Naive thymus-derived CD8-positive, alpha-beta T cell (primary cell): ENCODE data around the gene PGAM2. TPM values are rescaled to one million over a fixed set of nuclear protein-coding genes. Genes with fewer than 3 reads are reported as not detected.
"Not testable (repeated sequence)": the region's sequence is repeated elsewhere in the genome, so short reads cannot be mapped to it uniquely, and the experiment has no call there.

Experiments
- ATAC-seq, 2 donors: fragments of 150-1000 bp; cut with Tn5 transposase in 1 of 2; sonication (Bioruptor Pico), chemical (Tn5 transposase) in 1 of 2; 1 replicate in 1 of 2; 2 replicates in 1 of 2; pipeline ENCODE4 v1.10.0; 2021; ENCODE audit warnings: mild to moderate bottlenecking in 2 of 2, moderate library complexity in 2 of 2
- POLR2A ChIA-PET: fragments of 350-600 bp; sonication (Branson Sonifier 250); formaldehyde crosslinking; loops from one replicate; lab custom pipeline; 2021; ENCODE audit warnings: antibody characterized with exemption; lab: Charles Lee
- DNase-seq, 10 donors: peaks; one replicate each; pipeline versions ENCODE4 v3.0.0 to v3.0.0-alpha.2; 2020 to 2022
- H3K27ac Mint-ChIP-seq, 10 donors: one replicate each; pipeline ENCODE4 v1.8.0; 2020 to 2022; ENCODE audit warnings: mild to moderate bottlenecking in 10 of 10, mixed read lengths in 10 of 10, moderate library complexity in 4 of 10, inconsistent platforms in 1 of 10
- H3K27me3 Mint-ChIP-seq, 5 donors: one replicate each; pipeline ENCODE4 v1.8.0; 2021 to 2022; ENCODE audit warnings: mixed read lengths in 5 of 5
- H3K36me3 Mint-ChIP-seq, 3 donors: one replicate each; pipeline ENCODE4 v1.8.0; 2020 to 2022; ENCODE audit warnings: mixed read lengths in 3 of 3, mild to moderate bottlenecking in 2 of 3, inconsistent platforms in 1 of 3
- H3K4me1 Mint-ChIP-seq, 4 donors: one replicate each; pipeline ENCODE4 v1.8.0; 2021 to 2022; ENCODE audit warnings: mixed read lengths in 4 of 4
- H3K4me3 Mint-ChIP-seq, 10 donors: one replicate each; pipeline ENCODE4 v1.8.0; 2020 to 2022; ENCODE audit warnings: mild to moderate bottlenecking in 10 of 10, mixed read lengths in 10 of 10, moderate library complexity in 6 of 10, inconsistent platforms in 1 of 10
- H3K9me3 Mint-ChIP-seq, 9 donors: one replicate each; pipeline ENCODE4 v1.8.0; 2020 to 2022; ENCODE audit warnings: mixed read lengths in 9 of 9, mild to moderate bottlenecking in 3 of 9, inconsistent platforms in 1 of 9, moderate library complexity in 1 of 9
- polyA plus RNA-seq, 3 donors: library from polyadenylated mRNA; unstranded; fragments of 300-500 nt; fragmentation: Illumina TruSeq; gene quantifications; one replicate each; pipeline ENCODE4 v1.2.3, GENCODE V29; 2021
- total RNA-seq, 8 experiments: library from RNA in 2 of 8; stranded (reverse) in 2 of 8; gene quantifications; one replicate each; pipeline ENCODE4 v1.2.3 and lab custom pipeline; 2021 to 2026

The PGAM2 gene
- total and polyA plus RNA-seq, 5 experiments from 2014 or later, result 3.3 to 3.9 TPM; not detected in 3

- peak overlapping the region; percentile 86 to 94 (median 88) for H3K27ac Mint-ChIP-seq
- peaks cover 41 to 82% (median 79%) of the 10 kb centered on the region in 4 donors for H3K4me1 Mint-ChIP-seq
- ATAC-seq (peak; percentile 35 to 67), DNase-seq (no peak)
- peak overlapping the region in 9 of 10 donors; percentile 16 to 82 (median 69) for H3K4me3 Mint-ChIP-seq
- no peaks in the 10 kb centered on the region for H3K27me3 Mint-ChIP-seq
- POLR2A ChIA-PET, result interaction anchor here (1.2 to 14.0 kb wide), 4 partner anchors 7 to 30 kb away, joined by 4 to 192 read pairs (median 11); partner anchors contain the start of genes PGAM2 and POLM
- H3K36me3 Mint-ChIP-seq, result peaks cover 0 to 78% (median 11%) of the 10 kb centered on the region in 3 donors
- no peaks in the 10 kb centered on the region for H3K9me3 Mint-ChIP-seq
Observed at GRCh38 chr7:44050915-44051560, 14.3 kb downstream of the PGAM2 start.

GRCh38 chr7:44050121-44050914, 15.0 kb downstream of the PGAM2 start:
- no peaks in the 10 kb centered on the region for H3K9me3 Mint-ChIP-seq
- DNase-seq (no peak), ATAC-seq (no peak)
- H3K27me3 Mint-ChIP-seq, result no peaks in the 10 kb centered on the region
- H3K27ac Mint-ChIP-seq, result peak overlapping the region; percentile 86 to 94 (median 88)
- H3K36me3 Mint-ChIP-seq, result peaks cover 0 to 71% (median 10%) of the 10 kb centered on the region in 3 donors
- H3K4me1 Mint-ChIP-seq, result peaks cover 47 to 84% (median 81%) of the 10 kb centered on the region in 4 donors
- peak overlapping the region in 8 of 10 donors; percentile 4 to 82 (median 68) for H3K4me3 Mint-ChIP-seq
- POLR2A ChIA-PET, result interaction anchor here (0.7 to 14.0 kb wide), 4 partner anchors 10 to 31 kb away, joined by 3 to 192 read pairs (median 11); partner anchors contain the start of genes PGAM2 and POLM

GRCh38 chr7:44048031-44048795, 17.2 kb downstream of the PGAM2 start:
- peak overlapping the region; percentile 24 to 98 (median 90) for H3K27ac Mint-ChIP-seq
- no peaks in the 10 kb centered on the region for H3K9me3 Mint-ChIP-seq
- H3K27me3 Mint-ChIP-seq, result no peaks in the 10 kb centered on the region
- H3K36me3 Mint-ChIP-seq, result peaks cover 0 to 52% (median 5%) of the 10 kb centered on the region in 3 donors
- POLR2A ChIA-PET, result interaction anchor here (0.7 to 14.0 kb wide), 4 partner anchors 15 to 1160 kb away, joined by 4 to 192 read pairs (median 6); partner anchors contain the start of gene PGAM2
- H3K4me1 Mint-ChIP-seq, result peaks cover 48 to 90% (median 82%) of the 10 kb centered on the region in 4 donors
- H3K4me3 Mint-ChIP-seq, result peak overlapping the region in 9 of 10 donors; percentile 26 to 95 (median 59)
- DNase-seq (no peak), ATAC-seq (no peak)

- Mint-ChIP-seq H3K27me3 (no peaks in the 10 kb centered on the region), H3K4me1 (peaks cover 40 to 84% (median 67%) of the 10 kb centered on the region in 4 donors), H3K9me3 (no peaks in the 10 kb centered on the region), H3K36me3 (peaks cover 0 to 35% (median 1%) of the 10 kb centered on the region in 3 donors), H3K4me3 (peak overlapping the region; percentile 82 to 96 (median 90)), H3K27ac (peak overlapping the region; percentile 91 to 98 (median 95))
- POLR2A ChIA-PET, result interaction anchor here (1.0 to 14.0 kb wide), 7 partner anchors 9 to 154 kb away, joined by 4 to 192 read pairs (median 5); partner anchors contain the start of gene PGAM2
- DNase-seq (peak in 2 of 10 donors; percentile 20 to 39), ATAC-seq (peak; percentile 7 to 28)
Observed at GRCh38 chr7:44046321-44047061, 18.9 kb downstream of the PGAM2 start.

- ATAC-seq (peak in 1 of 2 donors; percentile 2), DNase-seq (peak in 3 of 10 donors; percentile 18 to 50 (median 47))
Observed at GRCh38 chr7:44045226-44046014, 19.9 kb downstream of the PGAM2 start.

GRCh38 chr7:44044315-44045225, 20.8 kb downstream of the PGAM2 start, which contains the start of gene DBNL:
DBNL (plus strand) TSS chr7:44044702; CDS start chr7:44044738, 36 bp downstream.
- POLR2A ChIA-PET, result interaction anchor here (0.6 to 14.0 kb wide), 13 partner anchors 7 to 1051 kb away, joined by 3 to 192 read pairs (median 4); partner anchors contain the start of genes PGAM2, POLD2 and YKT6
- Mint-ChIP-seq H3K9me3 (no peaks in the 10 kb centered on the region), H3K36me3 (peaks cover 0 to 20% (median 1%) of the 10 kb centered on the region in 3 donors), H3K27me3 (no peaks in the 10 kb centered on the region), H3K4me1 (peaks cover 27 to 69% (median 52%) of the 10 kb centered on the region in 4 donors), H3K27ac (peak within 1 kb of the TSS; percentile 92 to 98 (median 97)), H3K4me3 (peak within 1 kb of the TSS; percentile 82 to 96 (median 90))
- ATAC-seq, result peak; percentile 63
- peak; percentile 75 to 90 (median 82) for DNase-seq

More at GRCh38 chr7:44045226-44046014, 19.9 kb downstream of the PGAM2 start:
- peaks cover 35 to 78% (median 60%) of the 10 kb centered on the region in 4 donors for H3K4me1 Mint-ChIP-seq
- peak overlapping the region; percentile 82 to 96 (median 90) for H3K4me3 Mint-ChIP-seq
- H3K27me3 Mint-ChIP-seq, result no peaks in the 10 kb centered on the region
- peaks cover 0 to 25% (median 1%) of the 10 kb centered on the region in 3 donors for H3K36me3 Mint-ChIP-seq
- POLR2A ChIA-PET, result interaction anchor here (1.1 to 14.0 kb wide), 5 partner anchors 18 to 156 kb away, joined by 3 to 192 read pairs (median 11); partner anchors contain the start of genes PGAM2 and YKT6
- peak overlapping the region; percentile 91 to 98 (median 95) for H3K27ac Mint-ChIP-seq
- no peaks in the 10 kb centered on the region for H3K9me3 Mint-ChIP-seq

- Mint-ChIP-seq H3K9me3 (no peaks in the 10 kb centered on the region), H3K4me3 (peak overlapping the region; percentile 82 to 96 (median 90)), H3K27ac (peak overlapping the region; percentile 92 to 98 (median 97)), H3K27me3 (no peaks in the 10 kb centered on the region), H3K4me1 (peaks cover 29 to 66% (median 48%) of the 10 kb centered on the region in 4 donors), H3K36me3 (peaks cover 0 to 15% (median 1%) of the 10 kb centered on the region in 3 donors)
- POLR2A ChIA-PET, result interaction anchor here (0.6 to 14.0 kb wide), 10 partner anchors 8 to 1052 kb away, joined by 3 to 192 read pairs (median 6); partner anchors contain the start of genes PGAM2, POLD2 and YKT6
- no peak for DNase-seq
- ATAC-seq, result no peak
Observed at GRCh38 chr7:44043902-44044301, 21.5 kb downstream of the PGAM2 start.

- ATAC-seq (no peak), DNase-seq (no peak)
- peaks cover 20 to 53% (median 35%) of the 10 kb centered on the region in 4 donors for H3K4me1 Mint-ChIP-seq
- H3K36me3 Mint-ChIP-seq, result peaks cover 0 to 10% (median 0%) of the 10 kb centered on the region in 3 donors
- no peaks in the 10 kb centered on the region for H3K27me3 Mint-ChIP-seq
- no peaks in the 10 kb centered on the region for H3K9me3 Mint-ChIP-seq
- peak overlapping the region in 5 of 10 donors; percentile 12 to 70 (median 69) for H3K4me3 Mint-ChIP-seq
- POLR2A ChIA-PET, result no interaction called here
- H3K27ac Mint-ChIP-seq, result peak overlapping the region in 7 of 10 donors; percentile 11 to 86 (median 58)
Observed at GRCh38 chr7:44042221-44042620, 23.1 kb downstream of the PGAM2 start.

- Mint-ChIP-seq H3K4me1 (peaks cover 4 to 35% (median 17%) of the 10 kb centered on the region in 4 donors), H3K27ac (peak overlapping the region in 8 of 10 donors; percentile 44 to 95 (median 90)), H3K4me3 (peak overlapping the region; percentile 70 to 86 (median 81))
- ATAC-seq, result peak; percentile 66 to 67
- POLR2A ChIA-PET, result interaction anchor here (1.2 kb wide), 1 partner anchor 10 kb away, joined by 4 read pairs; no protein-coding TSS in a partner anchor
- not testable (repeated sequence) for H3K9me3 Mint-ChIP-seq, H3K36me3 Mint-ChIP-seq, H3K27me3 Mint-ChIP-seq
- peak; percentile 52 to 82 (median 69) for DNase-seq
Observed at GRCh38 chr7:44040493-44040891, 24.9 kb downstream of the PGAM2 start.
